Activated T-helper 9 cell treated with anti-CD3 and anti-CD28 coated beads, Interleukin-2, amount 50 U/mL, for 16 hours (primary cell): ENCODE data around the gene C19orf53.
"Not testable (repeated sequence)": the region's sequence is repeated elsewhere in the genome, so short reads cannot be mapped to it uniquely, and the experiment has no call there.

ENCODE experiments used
- DNase-seq: peaks from one replicate; pipeline ENCODE4 v3.0.0-alpha.2; 2020; ENCODE audit warnings: low read depth

Gene C19orf53

DNA sequence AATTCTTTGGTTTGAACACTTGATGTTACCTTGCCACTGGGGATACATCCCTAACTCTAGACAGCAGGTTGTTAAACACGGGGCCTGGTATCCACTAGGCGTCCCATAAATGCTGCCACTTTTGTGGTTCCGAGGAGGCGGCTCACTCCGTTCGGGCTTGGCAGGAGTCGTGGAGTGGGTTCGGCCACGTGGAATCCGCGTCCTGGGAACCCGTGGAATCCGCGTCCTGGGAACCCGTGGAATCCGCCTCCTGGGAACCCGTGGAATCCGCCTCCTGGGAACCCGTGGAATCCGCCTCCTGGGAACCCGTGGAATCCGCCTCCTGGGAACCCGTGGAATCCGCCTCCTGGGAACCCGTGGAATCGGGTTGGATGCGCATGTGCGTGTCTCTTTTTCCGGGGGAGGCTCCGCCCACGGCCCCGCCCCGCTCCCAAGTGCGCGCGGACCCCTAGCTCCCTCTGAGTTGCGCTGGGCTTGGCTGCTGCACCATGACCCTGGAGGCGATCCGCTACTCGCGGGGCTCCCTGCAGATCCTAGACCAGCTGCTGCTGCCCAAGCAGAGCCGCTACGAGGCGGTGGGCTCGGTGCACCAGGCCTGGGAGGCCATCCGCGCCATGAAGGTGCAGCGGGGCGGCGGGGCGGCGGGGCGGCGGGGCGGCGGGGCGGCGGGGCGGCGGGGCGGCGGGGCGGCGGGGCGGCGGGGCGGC, 10.0 kb upstream of the C19orf53 start, which contains the start of gene MRI1:
Gene MRI1 (plus strand): TSS at position 422 of the 707 bp plus-strand sequence. CDS start 67 bp downstream, at position 489.
- DNase-seq = peak; percentile 65

DNA sequence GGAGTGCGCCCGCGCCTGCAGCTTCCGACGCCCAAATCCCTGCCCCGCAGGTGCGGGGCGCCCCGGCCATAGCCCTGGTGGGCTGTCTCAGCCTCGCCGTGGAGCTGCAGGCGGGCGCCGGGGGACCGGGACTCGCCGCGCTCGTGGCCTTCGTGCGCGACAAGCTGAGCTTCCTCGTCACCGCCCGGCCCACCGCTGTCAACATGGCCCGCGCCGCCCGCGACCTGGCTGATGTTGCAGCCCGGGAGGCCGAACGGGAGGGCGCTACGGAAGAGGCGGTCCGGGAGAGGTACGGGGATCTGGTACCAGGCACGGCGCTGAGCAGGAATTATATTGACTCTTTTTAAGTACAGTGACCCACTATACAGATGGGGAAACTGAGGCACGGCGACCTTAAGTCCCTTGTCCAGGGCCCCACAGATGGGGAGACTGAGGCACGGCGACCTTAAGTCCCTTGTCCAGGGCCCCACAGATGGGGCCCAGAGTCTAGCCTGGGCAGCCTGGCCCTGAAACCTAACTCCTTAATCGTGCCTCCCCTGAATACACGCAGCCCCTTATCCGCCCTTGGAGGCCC, 9.3 kb upstream of the C19orf53 start:
- DNase-seq = peak; percentile 23

DNA sequence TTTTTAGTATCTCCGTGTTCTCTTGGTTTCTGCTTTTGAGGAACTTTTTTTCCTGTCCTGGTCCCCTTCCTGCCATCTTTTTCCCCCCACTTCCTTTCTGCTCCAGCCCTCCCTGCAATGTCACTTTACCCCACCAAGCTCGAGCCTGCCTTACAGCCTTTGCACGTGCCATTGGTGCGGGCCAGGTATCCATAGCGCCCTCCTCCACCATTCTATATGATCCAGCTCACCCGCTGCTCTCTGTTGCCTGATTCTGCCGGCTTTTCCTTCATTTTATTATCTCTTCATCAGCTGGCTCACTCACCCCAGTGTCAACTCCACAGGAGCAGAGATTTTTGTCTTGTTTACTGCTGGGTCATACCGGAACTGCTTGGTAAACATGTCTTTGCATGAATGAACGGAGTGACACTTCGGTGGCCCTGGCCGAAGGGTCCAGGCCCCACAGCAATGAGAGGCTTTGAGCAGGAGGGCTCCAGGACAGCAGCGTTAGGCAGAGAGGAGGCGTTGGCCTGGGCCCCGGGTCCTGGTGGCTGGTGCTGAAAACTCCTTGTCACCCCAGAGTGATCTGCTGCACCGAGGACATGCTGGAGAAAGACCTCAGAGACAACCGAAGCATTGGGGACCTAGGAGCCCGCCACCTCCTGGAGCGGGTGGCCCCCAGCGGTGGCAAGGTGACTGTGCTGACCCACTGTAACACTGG, 8.7 kb upstream of the C19orf53 start:
- DNase-seq = no peak

DNA sequence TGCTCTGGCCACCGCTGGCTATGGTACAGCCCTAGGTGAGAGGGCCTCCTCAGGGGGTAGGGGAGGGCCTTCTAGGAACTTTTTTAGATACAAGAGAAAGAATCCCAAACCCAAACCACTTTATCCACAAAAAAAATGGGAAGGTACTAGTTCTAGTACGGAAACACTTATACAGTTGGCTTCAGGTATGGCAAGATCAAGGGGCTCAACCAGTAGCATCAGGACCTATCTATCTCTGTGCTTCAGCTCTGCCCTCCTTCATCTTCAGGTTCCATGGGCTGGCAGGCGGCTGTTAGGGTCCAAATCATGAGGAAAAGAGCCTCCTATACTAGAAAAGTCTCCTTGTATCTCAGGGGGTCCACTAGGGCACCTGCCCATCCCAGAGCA, 8.2 kb upstream of the C19orf53 start:
- DNase-seq = no peak

DNA sequence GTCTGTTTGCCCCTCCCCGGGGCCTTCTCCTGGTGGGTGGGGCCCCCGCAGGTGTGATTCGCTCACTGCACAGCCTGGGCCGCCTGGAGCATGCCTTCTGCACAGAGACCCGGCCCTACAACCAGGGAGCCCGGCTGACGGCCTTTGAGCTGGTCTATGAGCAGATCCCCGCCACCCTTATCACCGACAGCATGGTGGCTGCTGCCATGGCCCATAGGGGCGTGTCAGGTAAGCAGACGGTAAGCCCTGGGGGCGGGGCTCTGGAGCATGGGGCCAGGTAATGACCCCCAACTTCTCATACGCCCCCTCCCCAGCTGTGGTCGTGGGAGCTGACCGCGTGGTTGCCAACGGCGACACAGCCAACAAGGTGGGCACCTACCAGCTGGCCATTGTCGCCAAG, 5.7 kb upstream of the C19orf53 start:
- no peak for DNase-seq

DNA sequence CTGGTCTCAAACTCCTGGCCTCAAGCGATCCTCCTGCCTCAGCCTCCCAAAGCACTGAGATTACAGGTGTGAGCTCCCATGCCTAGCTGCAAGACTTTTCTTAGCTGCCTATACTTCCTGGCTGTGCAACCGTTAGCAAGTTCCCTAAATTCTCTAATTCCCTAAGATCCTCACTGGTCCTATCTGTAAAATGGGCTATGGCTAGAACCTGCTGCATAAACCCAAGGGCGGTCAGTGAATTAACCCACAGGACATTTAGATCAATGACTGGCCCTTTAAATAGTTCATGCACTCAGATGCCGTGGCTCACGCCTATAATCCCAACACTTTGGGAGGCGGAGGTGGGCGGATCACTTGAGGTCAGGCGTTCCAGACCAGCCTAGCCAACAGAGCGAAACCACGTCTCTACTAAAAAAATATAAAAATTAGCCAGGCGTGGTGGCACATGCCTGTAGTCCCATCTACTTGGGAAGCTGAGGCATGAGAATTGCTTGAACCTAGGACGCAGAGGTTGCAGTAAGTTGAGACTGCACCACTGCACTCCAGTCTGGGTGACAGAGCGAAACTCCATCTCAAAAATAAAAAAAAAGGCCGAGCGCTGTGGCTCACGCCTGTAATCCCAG, 4.1 kb upstream of the C19orf53 start:
- DNase-seq = no peak

DNA sequence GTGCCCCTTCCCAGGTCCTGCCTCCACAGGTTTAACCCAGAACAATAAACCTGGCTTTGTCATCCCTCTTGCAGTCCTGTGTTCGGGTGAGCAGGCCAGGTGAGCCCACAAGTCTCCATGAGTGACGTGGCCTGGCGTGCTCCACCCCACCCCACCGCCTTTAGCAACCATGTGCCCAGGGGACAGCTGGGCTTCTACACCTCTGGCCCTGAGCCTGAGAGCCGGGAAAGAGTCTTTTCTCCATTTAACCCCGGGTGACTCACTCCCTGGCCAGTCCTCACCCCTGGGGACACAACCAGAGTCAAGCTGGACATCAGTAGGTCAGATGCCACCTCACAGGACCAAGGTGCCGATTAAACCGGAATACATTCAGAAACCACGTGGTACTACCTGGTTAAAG, 4.1 kb downstream of the C19orf53 start:
- no peak for DNase-seq

DNA sequence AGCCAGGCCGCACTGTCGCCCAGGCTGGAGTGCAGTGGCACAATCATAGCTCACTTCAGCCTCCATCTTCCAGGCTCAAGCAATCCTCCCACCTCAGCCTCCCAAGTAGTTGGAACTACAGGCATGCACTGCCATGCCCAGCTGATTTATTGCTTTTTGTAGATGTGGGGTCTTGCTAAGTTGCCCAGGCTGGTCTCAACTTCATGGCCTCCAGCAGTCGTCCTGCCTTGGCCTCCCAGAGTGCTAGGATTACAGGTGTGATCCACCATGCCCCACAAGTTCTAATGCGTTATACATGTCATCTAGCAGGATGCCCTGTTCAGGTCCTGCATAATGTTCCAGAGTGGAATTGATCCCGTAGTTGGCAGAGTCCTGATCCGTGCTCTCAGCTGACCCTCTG, 4.6 kb downstream of the C19orf53 start:
- DNase-seq = no peak

DNA sequence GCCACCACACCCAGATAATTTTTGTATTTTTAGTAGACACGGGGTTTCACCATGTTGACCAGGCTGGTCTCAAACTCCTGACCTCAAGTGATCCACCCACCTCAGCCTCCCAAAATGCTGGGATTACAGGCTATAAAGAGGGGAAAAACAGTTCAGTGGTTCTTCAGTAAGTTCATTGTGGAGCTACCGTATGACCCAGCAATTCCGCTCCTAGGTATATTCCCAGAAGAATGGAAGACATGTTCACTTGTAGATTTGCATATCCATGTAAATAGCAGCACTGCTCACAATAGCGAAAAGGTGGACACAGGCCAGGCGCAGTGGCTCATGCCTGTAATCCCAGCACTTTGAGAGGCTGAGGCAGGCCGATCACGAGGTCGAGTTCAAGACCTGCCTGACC, 5.5 kb downstream of the C19orf53 start:
- not testable (repeated sequence) for DNase-seq

DNA sequence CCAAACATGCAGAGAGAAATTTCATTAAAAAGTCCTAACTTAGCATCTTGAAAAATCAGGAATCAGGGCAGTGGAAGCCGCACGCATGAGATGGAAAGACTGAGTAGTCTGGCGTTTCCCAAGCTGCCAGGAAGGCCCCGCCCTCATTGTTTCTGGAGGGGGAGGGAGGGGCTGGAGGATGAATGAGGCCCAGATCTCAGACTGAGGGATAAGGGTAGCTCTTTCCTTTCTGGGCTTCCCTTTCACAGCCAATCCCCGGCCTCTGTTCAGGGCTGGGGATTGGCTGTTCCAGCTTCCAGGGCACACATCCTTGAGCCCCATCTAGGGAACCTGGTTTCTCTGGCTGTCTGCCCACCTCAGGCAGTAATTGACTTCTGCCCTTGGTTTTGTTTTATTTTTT, 7.3 kb downstream of the C19orf53 start:
- DNase-seq = no peak

DNA sequence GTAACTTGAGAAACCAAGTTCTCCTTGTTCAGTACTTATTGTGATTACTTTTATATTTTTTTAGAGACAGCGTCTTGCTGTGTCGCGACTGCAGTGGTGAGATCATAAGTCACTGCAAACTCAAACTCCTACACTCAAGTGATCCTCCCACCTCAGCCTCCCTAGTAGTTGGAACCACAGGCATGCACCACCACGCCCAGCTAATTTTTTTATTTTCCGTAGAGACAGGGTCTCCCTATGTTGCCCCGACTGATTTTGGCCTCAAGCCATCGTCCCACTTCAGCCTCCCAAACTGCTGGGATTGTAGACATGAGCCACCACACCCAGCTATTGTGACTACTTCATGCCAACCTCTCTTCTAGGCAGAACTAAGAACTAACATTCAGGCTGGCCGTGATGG, 8.3 kb downstream of the C19orf53 start:
- DNase-seq = no peak

DNA sequence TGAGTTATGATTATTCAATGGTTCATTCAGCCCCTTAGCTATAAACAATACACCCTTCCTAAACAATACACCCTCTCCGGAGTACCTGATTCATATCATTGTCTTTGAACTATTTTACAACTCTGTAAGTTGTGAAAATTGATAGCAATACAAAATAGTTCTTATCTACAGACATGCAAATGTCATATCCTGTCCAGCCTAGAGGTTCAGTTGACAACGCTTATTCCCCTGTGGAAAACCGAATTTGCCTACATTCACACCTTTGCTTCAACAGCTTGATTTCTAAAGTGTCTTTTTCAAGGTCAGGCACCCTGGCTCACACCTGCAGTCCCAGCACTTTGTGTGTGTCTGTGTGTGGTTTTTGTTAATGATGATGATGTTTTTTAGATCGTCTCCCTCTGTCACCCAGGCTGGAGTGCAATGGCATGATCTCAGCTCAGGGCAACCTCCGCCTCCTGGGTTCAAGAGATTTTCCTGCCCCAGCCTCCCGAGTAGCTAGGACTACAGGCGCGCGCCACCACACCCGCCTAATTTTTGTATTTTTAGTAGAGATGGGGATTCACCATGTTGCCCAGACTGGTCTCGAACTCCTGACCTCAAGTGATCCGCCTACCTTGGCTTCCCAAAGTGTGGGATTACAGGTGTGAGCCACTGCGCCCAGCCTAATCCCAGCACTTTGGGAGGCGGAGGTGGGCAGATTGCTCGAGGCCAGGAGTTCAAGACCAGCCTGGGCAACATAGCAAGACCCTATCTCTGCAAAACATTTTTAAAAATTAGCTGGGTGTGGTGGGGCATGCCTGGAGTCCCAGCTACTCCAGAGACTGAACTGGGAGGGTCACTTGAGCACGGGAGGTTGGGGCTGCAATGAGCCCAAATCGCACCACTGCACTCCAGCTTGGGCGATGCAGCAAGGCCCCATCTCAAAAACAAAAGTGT, 9.6 kb downstream of the C19orf53 start:
- no peak for DNase-seq

DNA sequence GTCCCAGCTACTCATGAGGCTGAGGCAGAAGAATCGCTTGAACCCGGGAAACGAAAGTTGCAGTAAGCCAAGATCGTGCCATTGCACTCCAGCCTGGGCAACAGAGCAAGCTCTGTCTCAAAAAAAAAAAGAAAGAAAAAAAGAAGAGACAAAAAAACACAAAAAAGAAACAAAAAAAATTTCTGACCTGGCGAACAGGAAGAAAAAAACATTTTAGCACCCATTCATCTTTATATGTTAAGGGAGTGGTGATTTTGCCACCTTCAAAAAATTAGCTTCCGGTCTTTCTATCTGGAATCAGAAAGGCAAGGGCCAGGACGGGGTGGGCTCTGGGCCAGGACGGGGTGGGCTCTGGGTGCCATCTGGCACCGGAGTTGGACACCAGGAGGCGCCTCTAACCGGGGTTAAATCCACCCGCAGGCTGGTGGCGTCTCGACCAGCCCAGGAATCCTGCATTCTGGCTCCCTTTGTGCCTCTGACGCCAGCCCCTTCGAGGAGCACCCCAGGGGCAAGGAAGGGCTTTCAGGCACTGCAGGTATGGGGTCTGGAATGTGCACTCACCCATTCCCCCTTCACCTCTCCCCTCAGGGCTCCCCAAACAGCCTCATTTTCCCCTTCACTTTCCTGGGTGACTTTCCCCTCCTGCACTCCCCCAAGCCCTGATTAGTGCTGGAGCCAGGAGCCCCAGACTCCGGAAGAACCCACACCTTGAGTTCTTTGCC, 10.6 kb downstream of the C19orf53 start:
- DNase-seq = peak; percentile 51

DNA sequence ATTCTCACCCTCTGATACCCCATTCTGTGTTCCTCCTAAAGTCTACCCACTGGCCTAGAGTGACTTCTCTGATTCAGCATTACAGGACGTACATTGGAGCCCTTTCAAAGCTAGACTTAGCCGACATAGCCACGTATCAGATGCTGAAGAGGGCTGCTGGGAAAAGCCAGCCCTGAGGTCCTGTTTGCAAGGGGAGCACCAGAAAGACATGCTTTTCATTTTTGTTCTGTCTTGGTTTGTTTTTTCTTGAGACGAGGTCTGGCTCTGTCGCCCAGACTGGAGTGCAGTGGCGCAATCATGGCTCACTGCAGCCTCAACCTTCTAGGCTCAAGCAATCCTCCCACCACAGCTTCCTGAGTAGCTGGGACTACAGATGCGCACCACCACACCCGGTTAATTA, 14.7 kb downstream of the C19orf53 start:
- DNase-seq = no peak

DNA sequence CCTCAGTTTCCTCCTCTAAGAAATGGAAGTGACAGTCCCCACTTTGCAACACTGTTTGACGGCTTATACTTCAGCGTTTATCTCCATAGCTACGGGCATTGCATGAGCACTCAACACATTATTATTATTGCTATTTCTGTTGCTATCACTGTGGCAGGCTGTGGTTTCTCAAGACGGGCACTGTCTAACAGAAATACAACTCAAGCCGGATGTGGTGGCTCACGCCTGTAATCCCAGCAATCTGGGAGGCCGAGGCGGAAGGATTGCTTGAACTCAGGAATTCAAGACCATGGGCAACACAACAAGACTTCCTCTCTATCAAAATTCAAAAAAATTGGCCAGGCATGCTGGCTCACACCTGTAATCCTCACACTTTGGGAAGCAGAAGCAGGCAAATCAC, 16.1 kb downstream of the C19orf53 start:
- no peak for DNase-seq

DNA sequence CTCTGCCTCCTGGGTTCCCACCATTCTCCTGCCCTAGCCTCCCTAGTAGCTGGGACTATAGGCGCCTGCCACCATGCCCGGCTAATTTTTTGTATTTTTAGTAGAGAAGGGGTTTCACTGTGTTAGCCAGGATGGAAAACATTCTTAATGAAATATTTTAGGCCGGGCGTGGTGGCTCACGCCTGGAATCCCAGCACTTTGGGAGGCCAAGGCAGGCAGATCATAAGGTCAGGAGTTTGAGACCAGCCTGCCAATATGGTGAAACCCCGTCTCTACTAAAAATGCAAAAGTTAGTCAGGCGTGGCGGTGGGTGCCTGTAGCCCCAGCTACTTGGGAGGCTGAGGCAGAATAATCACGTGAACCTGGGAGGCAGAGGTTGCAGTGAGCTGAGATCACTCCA, 19.1 kb downstream of the C19orf53 start:
- not testable (repeated sequence) for DNase-seq

DNA sequence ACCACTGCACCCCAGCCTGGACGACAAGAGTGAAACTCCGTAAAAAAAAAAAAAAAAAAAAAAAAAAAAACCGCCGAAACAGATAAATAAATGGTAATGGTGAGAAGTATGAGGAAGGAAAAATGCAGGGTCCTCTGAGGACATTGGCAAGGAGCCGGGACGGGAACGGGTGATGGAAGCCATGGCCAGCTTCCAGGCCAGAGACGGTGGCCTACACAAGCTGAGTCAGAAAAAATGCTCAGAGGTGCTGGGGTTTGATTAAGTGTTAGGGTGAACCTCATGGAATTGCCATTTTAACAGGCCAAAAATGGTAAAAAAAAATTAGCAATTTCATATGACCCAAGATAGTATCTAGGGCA, 20.1 kb downstream of the C19orf53 start:
- no peak for DNase-seq

DNA sequence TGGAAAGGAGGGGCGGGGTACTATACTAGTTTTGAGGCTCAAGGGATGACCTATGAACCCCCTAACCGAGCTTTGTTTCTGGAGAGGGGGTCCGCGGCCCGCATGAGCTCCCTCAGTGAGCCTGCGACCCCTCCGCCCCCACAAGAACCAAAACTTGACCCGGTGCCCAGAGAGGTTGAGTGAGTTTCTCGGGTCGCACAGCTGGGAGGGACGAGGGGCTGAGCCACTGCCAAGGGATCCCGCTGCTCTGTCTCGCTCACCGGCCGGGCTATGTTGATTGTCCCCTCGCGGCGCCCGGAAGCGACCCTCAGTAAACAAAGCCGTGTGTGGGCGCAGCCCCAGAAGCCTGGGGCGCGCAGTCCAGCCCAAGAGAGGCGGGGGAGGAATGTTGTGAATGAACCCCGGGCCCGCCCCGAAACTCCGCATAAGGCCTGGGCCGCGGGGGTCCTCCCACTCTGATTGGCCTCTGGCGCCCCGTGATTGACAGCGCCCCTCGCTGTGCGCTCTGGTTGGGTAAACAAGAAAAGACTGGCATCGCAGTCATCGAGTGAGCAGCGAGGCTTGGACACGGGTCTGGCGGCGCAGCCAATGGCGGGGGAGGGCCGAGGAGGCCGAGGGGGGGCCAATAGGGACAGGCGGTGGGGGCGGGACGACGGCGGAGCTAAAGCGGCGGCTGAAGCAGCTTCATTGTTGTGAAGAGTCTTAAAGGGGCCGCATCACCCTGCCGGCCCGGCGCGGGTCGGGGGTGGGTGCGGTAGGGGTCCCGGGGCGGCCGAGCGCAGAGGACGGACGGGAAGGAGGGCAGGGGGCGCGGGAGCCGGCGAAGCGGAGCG, 20.7 kb downstream of the C19orf53 start, which contains the start of gene ZSWIM4:
Gene ZSWIM4 (plus strand): TSS at position 687 of the 833 bp plus-strand sequence. CDS start 206 bp downstream, outside the sequence.
- DNase-seq = peak; percentile 90

DNA sequence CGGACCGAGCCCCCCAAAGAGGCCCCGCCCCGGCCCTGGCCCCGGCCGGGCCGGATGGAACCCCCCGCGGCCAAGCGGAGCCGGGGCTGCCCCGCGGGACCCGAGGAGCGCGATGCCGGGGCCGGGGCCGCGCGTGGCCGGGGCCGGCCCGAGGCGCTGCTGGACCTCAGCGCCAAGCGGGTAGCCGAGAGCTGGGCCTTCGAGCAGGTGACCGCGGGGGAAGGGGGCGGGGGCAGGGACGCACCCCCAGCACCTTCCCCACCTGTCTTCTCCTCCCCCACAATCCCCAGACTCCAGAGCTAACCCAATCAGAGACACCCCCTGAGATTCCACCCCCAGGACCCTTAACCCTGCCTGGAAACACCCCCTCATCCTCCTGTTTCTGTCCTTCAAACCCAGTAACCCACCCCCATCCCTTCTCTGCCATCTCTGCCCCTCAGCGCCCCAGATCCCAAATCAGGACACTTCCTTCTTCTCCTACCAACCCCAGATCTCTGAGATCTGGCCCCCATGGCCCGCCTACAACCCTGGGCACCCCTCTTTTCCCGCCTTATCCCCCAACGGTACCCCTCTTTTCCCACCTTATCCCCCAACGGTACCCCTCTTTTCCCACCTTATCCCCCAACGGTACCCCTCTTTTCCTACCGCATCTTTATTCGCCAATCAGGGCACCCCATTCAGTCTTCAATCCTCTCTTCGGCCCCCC, 21.5 kb downstream of the C19orf53 start:
- DNase-seq = no peak
